ENCODE results near the gene POLN. TPM values are rescaled to one million over a fixed set of nuclear protein-coding genes. Genes with fewer than 3 reads are reported as not detected.

The POLN gene
- total and polyA plus RNA-seq, 2 experiments from 2014 or later: 1.8 to 4.0 TPM

- TF ChIP-seq CTCF (conservative IDR thresholded peaks at IDR 0.05; ENCODE audit: low read depth in 2 of 2) (no peak), NANOG (IDR thresholded peaks at IDR 0.05; ENCODE audit: borderline replicate concordance) (no peak), EZH2phosphoT487 (IDR thresholded peaks at IDR 0.05; ENCODE audit: unreplicated experiment) (no peak), ZNF331 (CRISPR knock-in tag; IDR thresholded peaks at IDR 0.05; ENCODE audit: low read depth) (no peak), ZNF114 (CRISPR knock-in tag; IDR thresholded peaks at IDR 0.05) (no peak), STAT1 (IDR thresholded peaks at IDR 0.05; ENCODE audit: unreplicated experiment) (no peak)
Measured at GRCh38 chr4:2266821-2267220, 24.9 kb upstream of the POLN start (continued).

GRCh38 chr4:2266181-2266580 is 24.3 kb upstream of the POLN start:
- H4K20me1 ChIP-seq (replicated peaks; ENCODE audit: insufficient read depth): no peaks in the 10 kb centered on the region
- Mint-ChIP-seq H3K9me3 (no peaks in the 10 kb centered on the region), H3K27me3 (ENCODE audit: insufficient read depth, low read depth, poor library complexity) (peaks cover 3% of the 10 kb centered on the region), H3K4me3 (no peak overlapping the region), H3K27ac (no peak overlapping the region), H3K36me3 (ENCODE audit: low read depth) (no peaks in the 10 kb centered on the region; the same call in 2 of the 3 replicates), H3K4me1 (peaks cover 24% of the 10 kb centered on the region)
- no peak for ATAC-seq
- H3K4me3 ChIP-seq: no peak overlapping the region
- H3K27me3 ChIP-seq (ENCODE audit: insufficient read depth): 0 out of 2 replicates have a peak, but pooled peaks cover 4% of the 10 kb centered on the region
- peaks cover 9% of the 10 kb centered on the region for H3K4me1 ChIP-seq (ENCODE audit: insufficient read depth)
- H3K27ac ChIP-seq (ENCODE audit: low read depth): no peak overlapping the region
- H3F3A ChIP-seq (replicated peaks; ENCODE audit: low read depth): no peaks in the 10 kb centered on the region
- no peak overlapping the region for H2AFZ ChIP-seq
- no peaks in the 10 kb centered on the region for H3K79me2 ChIP-seq (replicated peaks; ENCODE audit: insufficient read depth)
- DNase-seq (ENCODE audit: low spot score): no peak
- no peaks in the 10 kb centered on the region for H3K9me2 ChIP-seq (ENCODE audit: insufficient read depth)
- no peak overlapping the region for H3K4me2 ChIP-seq
- no peaks in the 10 kb centered on the region for H3K36me3 ChIP-seq (ENCODE audit: insufficient read depth)
- TF ChIP-seq EZH2 (IDR thresholded peaks at IDR 0.05; ENCODE audit: low read depth, unreplicated experiment) (no peak), ETS1 (IDR thresholded peaks at IDR 0.05) (no peak), EZH2phosphoT487 (IDR thresholded peaks at IDR 0.05; ENCODE audit: unreplicated experiment) (no peak), JUNB (IDR thresholded peaks at IDR 0.05; ENCODE audit: unreplicated experiment) (no peak), CTCF (conservative IDR thresholded peaks at IDR 0.05; ENCODE audit: low read depth in 2 of 2) (no peak), ZNF114 (CRISPR knock-in tag; IDR thresholded peaks at IDR 0.05) (no peak), REST (IDR thresholded peaks at IDR 0.05; ENCODE audit: unreplicated experiment) (no peak), NANOG (IDR thresholded peaks at IDR 0.05; ENCODE audit: borderline replicate concordance) (no peak), POLR2AphosphoS5 (IDR thresholded peaks at IDR 0.05; ENCODE audit: low read depth) (no peak)
